ENCODE data around the gene HCFC1. TPM values are rescaled to one million over a fixed set of nuclear protein-coding genes. Genes with fewer than 3 reads are reported as not detected.

HCFC1 gene
- total and polyA plus RNA-seq, 11 donors: 11.8 to 72.6 (median 33.8) TPM

DNA sequence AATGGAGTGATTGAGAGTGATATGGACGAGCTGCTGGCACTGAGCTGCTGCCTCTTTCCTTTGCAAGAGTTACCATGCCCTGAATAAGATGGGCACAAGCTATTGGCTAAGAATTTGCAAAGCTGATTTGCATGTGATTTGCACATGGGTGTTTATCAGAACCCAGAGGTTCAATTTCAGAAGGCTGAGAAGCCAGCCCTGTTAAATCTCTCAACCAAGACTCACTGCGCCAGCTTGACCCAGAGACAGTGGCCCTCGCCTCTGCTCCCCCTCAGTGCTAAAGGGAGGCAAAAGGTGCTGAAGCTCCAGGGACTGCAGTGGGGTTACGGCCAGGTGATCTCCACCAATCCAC is 46.3 kb downstream of the HCFC1 start:
- Histone ChIP-seq H3K27me3 (peaks cover 0 to 31% (median 0%) of the 10 kb centered on the region in 9 donors), H3K4me1 (peaks cover 0 to 78% (median 29%) of the 10 kb centered on the region in 12 donors), H3K36me3 (peaks cover 0 to 17% (median 0%) of the 10 kb centered on the region in 9 donors), H3K4me3 (peak overlapping the region in 10 of 12 donors; percentile 19 to 82 (median 44)), H3K9me3 (no peaks in the 10 kb centered on the region), H3K27ac (peak overlapping the region; percentile 92 to 100 (median 96))
- no peak for ATAC-seq
- 88 to 94% (median 91%) methylated on average over 4 of the region's 4 CpGs for WGBS, 4 donors
- DNase-seq: no peak
- intact Hi-C loops (cut with DNase I): loop anchor here in 4 of 10 donors (5.0 to 10.0 kb wide), 3 partner anchors 131 to 201 kb away; partner anchors contain the start of genes IDH3G (in 3 of the 4), SSR4 (in 3 of the 4), ABCD1 (in 1 of the 4) and BCAP31 (in 1 of the 4)
- TF ChIP-seq POLR2A (IDR thresholded peaks at IDR 0.05): no peak
- TF ChIP-seq, protein P1, sequence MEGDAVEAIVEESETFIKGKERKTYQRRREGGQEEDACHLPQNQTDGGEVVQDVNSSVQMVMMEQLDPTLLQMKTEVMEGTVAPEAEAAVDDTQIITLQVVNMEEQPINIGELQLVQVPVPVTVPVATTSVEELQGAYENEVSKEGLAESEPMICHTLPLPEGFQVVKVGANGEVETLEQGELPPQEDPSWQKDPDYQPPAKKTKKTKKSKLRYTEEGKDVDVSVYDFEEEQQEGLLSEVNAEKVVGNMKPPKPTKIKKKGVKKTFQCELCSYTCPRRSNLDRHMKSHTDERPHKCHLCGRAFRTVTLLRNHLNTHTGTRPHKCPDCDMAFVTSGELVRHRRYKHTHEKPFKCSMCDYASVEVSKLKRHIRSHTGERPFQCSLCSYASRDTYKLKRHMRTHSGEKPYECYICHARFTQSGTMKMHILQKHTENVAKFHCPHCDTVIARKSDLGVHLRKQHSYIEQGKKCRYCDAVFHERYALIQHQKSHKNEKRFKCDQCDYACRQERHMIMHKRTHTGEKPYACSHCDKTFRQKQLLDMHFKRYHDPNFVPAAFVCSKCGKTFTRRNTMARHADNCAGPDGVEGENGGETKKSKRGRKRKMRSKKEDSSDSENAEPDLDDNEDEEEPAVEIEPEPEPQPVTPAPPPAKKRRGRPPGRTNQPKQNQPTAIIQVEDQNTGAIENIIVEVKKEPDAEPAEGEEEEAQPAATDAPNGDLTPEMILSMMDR (IDR thresholded peaks at IDR 0.05): no peak

- intact Hi-C loops (cut with DNase I): loop anchor here in 3 of 10 donors (10.0 kb wide), 2 partner anchors 130 to 200 kb away; partner anchors contain the start of genes IDH3G (in 2 of the 3), SSR4 (in 2 of the 3), ABCD1 (in 1 of the 3) and BCAP31 (in 1 of the 3)
- TF ChIP-seq, protein P1 (IDR thresholded peaks at IDR 0.05): peak in 9 of 12 donors; percentile 8 to 44 (median 22)
- no peak for TF ChIP-seq POLR2A (IDR thresholded peaks at IDR 0.05)
- DNase-seq (peak in 2 of 5 donors; percentile 61 to 66), ATAC-seq (peak in 2 of 4 donors; percentile 8 to 17)
- Histone ChIP-seq H3K27me3 (peaks cover 0 to 41% (median 0%) of the 10 kb centered on the region in 9 donors), H3K36me3 (peaks cover 0 to 18% (median 0%) of the 10 kb centered on the region in 9 donors), H3K4me3 (peak overlapping the region in 7 of 12 donors; percentile 3 to 82 (median 45)), H3K9me3 (no peaks in the 10 kb centered on the region), H3K4me1 (peaks cover 0 to 71% (median 28%) of the 10 kb centered on the region in 12 donors), H3K27ac (peak overlapping the region in 11 of 12 donors; percentile 47 to 100 (median 96))
- 16 to 44% (median 30%) methylated on average over 14 of the region's 14 CpGs for WGBS, 4 donors
These were observed 47.3 kb downstream of the HCFC1 start for GRCh38 chrX:153924149-153924861.

DNA sequence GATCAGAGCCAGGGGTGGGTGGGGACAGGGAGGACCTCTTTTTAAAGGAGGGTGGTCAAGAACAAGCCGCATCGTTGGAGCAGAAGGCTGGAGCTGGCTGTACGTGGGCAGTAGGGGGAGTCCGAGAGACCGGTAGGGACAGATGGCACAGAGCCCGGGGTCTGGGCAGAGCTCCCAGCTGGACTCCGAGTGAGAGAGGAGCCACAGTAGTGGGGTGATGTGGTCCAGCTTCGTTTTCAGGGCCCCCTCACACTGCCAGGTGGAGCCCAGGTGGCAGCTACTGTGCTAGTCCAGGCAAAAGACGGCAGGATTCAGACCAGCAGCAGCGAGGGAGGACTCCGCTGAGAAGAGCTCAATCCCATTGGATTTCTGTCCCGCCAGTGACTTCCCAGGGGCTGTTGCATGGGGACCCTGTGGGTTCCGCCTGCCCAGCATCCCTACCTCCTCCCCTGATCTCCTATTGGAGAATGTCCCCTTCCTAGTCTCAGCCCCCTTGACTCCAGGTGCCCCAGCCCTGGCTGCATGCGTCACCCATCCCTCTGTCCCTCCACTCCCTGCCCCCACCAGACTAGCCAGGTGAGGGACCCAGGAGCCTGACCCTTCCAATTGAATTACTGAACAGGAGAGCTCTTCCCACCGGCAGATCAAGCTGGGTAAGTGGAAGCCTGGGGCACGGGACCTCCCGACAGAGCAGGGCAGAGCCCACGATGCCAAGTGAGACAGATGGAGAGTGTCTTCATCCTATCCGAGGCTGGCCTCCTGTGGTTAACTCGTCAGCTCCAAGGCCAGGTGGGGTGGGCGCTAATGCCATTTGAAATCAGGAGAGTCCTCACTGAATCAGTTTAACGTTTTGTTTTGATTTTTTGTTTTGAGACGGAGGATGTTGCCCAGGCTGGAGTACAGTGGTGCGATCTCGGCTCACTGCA is 48.4 kb downstream of the HCFC1 start:
- intact Hi-C loops (cut with DNase I): loop anchor here in 3 of 10 donors (10.0 kb wide), 2 partner anchors 128 to 198 kb away; partner anchors contain the start of genes IDH3G (in 2 of the 3), SSR4 (in 2 of the 3), ABCD1 (in 1 of the 3) and BCAP31 (in 1 of the 3)
- WGBS, 4 donors: 47 to 62% (median 51%) methylated on average over 22 to 25 of the region's 25 CpGs
- Histone ChIP-seq H3K4me1 (peaks cover 0 to 62% (median 23%) of the 10 kb centered on the region in 12 donors), H3K9me3 (no peaks in the 10 kb centered on the region), H3K27me3 (peaks cover 0 to 52% (median 0%) of the 10 kb centered on the region in 9 donors), H3K36me3 (peaks cover 0 to 27% (median 0%) of the 10 kb centered on the region in 9 donors), H3K4me3 (peak overlapping the region in 1 of 12 donors; percentile 70), H3K27ac (peak overlapping the region in 9 of 12 donors; percentile 37 to 100 (median 96))
- ATAC-seq: peak; percentile 53 to 69 (median 58)
- DNase-seq: peak; percentile 78 to 87 (median 84)
- no peak for TF ChIP-seq POLR2A (IDR thresholded peaks at IDR 0.05)
- TF ChIP-seq, protein P1 (IDR thresholded peaks at IDR 0.05): peak; percentile 36 to 64 (median 47)
